GM21529 (cell line): Measurements from ENCODE around the gene CTSC.

Experiments
- ATAC-seq: cut with Tn5 transposase; IDR thresholded peaks from one replicate; pipeline ENCODE4 v1.9.1; 2021; ENCODE audit not compliant: unreplicated experiment

The CTSC gene

GRCh38 chr11:88337181-88337986 lies at the start of gene CTSC:
TSS of gene CTSC (minus strand) at chr11:88337736. CDS start at chr11:88337672, 64 bp downstream.
- ATAC-seq, result peak; percentile 90

- no peak for ATAC-seq
Measured at GRCh38 chr11:88384669-88385005, 47.1 kb upstream of the CTSC start.

GRCh38 chr11:88384004-88384668 lies 46.6 kb upstream of the CTSC start:
- no peak for ATAC-seq

- no peak for ATAC-seq
Measured at GRCh38 chr11:88383447-88383846, 45.9 kb upstream of the CTSC start.

- no peak for ATAC-seq
Measured at GRCh38 chr11:88379130-88379529, 41.6 kb upstream of the CTSC start.

- no peak for ATAC-seq
Measured at GRCh38 chr11:88378422-88379066, 41.0 kb upstream of the CTSC start.

GRCh38 chr11:88377646-88378045 lies 40.1 kb upstream of the CTSC start:
- ATAC-seq, result no peak

GRCh38 chr11:88377144-88377543 lies 39.6 kb upstream of the CTSC start:
- no peak for ATAC-seq

GRCh38 chr11:88375927-88376470 lies 38.5 kb upstream of the CTSC start:
- ATAC-seq, result no peak

- ATAC-seq, result no peak
Measured at GRCh38 chr11:88370782-88371181, 33.2 kb upstream of the CTSC start.

- no peak for ATAC-seq
Measured at GRCh38 chr11:88367310-88367709, 29.8 kb upstream of the CTSC start.

GRCh38 chr11:88363648-88364065 lies 26.1 kb upstream of the CTSC start:
- ATAC-seq, result no peak

GRCh38 chr11:88363004-88363403 lies 25.5 kb upstream of the CTSC start:
- no peak for ATAC-seq

- ATAC-seq, result no peak
Measured at GRCh38 chr11:88360141-88360540, 22.6 kb upstream of the CTSC start.

- ATAC-seq, result peak; percentile 60
Measured at GRCh38 chr11:88359541-88359940, 22.0 kb upstream of the CTSC start.

- ATAC-seq, result no peak
Measured at GRCh38 chr11:88359114-88359513, 21.6 kb upstream of the CTSC start.

- no peak for ATAC-seq
Measured at GRCh38 chr11:88358040-88358431, 20.5 kb upstream of the CTSC start.

- ATAC-seq, result peak; percentile 56
Measured at GRCh38 chr11:88357323-88358039, 19.9 kb upstream of the CTSC start.

GRCh38 chr11:88355887-88356286 lies 18.4 kb upstream of the CTSC start:
- ATAC-seq, result no peak

- ATAC-seq, result peak; percentile 29
Measured at GRCh38 chr11:88354912-88355311, 17.4 kb upstream of the CTSC start.

GRCh38 chr11:88353835-88354496 lies 16.4 kb upstream of the CTSC start:
- peak; percentile 26 for ATAC-seq
